GM19025 (cell line): ENCODE data around the gene ECE1.
"Not testable (repeated sequence)": the region's sequence is repeated elsewhere in the genome, so short reads cannot be mapped to it uniquely, and the experiment has no call there.

ENCODE experiments used
- ATAC-seq: cut with Tn5 transposase; IDR thresholded peaks from one replicate; pipeline ENCODE4 v1.9.1; 2021; ENCODE audit warnings: mild to moderate bottlenecking, low read depth, moderate library complexity; ENCODE audit not compliant: unreplicated experiment

The ECE1 gene

DNA sequence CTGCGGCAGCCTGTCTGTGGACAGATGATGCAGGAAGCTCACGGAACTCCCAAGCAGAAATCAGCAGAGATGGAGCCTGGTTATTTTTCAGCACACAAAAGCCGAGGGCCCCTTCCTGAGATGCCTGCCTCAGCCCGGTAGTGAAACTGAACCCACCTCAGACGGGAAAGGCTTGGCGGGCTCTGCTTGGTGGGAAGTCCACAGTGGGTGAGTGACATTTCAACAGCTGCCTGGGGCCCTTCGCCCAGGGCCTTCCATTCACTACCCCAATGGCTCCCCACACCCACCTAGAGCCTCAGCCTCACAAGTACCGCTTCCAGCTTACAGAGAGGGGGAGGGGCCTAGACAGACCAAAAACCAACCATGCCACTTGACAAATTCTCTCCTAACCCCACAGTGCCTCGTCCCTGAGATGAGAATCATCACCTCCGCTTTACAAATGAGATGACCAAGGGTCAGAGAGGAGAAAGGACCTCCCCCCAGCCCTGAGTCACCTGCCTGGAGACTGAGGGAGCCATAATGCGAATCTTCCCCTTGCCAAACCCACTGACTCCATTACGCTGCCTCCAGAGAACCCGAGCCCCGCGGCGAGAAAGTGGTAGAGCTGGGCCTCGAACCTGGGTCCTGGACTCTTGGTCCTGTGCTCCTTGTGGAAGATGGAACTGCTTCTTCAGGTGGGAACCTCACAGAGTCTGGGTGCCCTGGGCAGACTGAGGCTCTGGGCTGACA, 3.4 kb upstream of the ECE1 start:
- peak; percentile 6 for ATAC-seq

DNA sequence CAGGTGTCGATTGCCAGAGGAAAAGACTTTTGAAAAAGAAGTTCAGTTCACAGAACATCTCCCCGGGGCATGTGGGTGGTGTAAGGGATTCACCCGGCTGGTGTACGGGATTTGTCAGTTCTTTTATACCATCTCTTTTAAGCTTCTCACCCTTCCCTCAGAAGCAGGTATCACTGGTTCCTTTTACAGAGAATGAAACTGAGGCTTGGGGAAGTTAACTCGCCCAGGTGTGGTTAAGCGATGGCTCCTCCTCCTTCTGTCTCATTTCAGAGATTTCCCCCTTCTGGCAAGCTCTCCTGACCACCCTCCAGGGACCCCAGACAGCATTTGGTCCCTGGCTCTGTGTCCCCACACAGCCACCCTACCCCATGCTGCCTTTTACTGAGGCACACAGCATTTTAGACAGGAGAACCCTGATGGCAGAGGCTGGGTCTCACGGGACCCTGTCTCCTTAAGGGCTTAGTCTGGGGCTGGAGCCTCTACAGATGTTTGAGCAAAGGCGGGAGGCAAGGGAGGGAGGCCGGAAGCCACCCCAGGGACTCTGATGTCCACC, 2.8 kb upstream of the ECE1 start:
- ATAC-seq: peak; percentile 30

DNA sequence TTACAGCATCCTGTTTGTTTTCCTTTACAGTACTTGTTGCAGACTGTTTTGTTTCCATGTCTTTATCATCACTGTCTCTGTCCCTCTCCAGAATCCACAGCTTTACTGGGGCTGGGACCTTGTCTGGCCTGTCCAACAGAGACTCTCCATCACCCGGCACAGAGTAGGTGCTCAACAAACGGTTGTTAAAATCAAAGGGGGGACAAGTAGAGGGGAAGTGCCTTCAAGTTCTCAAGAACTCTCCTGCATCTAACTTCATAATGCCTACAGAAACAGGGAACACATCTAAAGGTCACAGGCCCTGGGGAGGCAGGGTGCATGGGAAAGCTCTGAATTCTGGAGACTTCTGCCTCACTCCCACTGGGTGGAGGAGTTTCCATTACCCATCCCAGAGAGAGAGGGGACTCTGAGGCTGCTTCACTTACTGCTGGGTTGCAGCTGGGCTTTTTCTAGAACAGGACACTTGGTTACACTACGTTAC, 2.3 kb upstream of the ECE1 start:
- ATAC-seq: no peak

DNA sequence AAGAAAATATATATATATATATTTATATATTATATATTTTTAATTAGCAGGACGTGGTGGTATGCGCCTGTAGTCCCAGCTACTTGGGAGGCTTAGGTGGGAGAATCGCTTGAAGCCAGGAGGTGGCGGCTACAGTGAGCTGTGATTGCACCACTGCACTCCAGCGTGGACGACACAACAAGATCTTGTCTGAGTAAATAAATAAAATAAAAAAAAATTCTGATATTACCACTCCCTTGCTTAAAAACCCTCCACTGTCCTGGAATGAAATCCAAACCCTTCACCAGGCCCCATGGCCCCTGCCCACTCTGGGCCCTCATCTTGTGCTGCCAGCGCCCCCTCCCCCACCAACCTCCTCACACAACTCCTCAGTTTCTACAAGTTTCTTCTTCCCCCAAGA, 1.7 kb upstream of the ECE1 start:
- no peak for ATAC-seq

GRCh38 chr1:21291184-21291583, 921 bp upstream of the ECE1 start:
- ATAC-seq: no peak

GRCh38 chr1:21290546-21290944, 282 bp upstream of the ECE1 start:
- no peak for ATAC-seq

DNA sequence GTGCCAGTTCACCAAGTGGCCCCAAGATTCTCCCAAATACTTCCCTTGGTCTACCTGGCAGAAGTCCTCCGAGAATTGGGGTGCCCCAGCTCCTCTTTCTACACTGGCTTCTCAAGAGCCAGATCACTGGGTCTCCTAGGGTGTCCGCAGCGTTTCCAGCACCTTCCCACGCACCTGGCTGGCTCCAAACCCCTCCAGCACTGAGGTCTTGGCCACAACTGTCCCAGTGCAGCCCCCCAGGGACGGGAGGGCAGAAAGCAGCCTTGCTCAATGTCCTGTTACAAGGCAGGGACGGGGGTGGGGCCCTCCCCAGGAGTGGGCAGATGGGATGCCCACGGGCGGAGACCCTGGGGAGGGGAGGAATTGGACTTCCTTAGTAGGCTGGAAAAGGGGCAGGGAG, 1.1 kb downstream of the ECE1 start:
- no peak for ATAC-seq

DNA sequence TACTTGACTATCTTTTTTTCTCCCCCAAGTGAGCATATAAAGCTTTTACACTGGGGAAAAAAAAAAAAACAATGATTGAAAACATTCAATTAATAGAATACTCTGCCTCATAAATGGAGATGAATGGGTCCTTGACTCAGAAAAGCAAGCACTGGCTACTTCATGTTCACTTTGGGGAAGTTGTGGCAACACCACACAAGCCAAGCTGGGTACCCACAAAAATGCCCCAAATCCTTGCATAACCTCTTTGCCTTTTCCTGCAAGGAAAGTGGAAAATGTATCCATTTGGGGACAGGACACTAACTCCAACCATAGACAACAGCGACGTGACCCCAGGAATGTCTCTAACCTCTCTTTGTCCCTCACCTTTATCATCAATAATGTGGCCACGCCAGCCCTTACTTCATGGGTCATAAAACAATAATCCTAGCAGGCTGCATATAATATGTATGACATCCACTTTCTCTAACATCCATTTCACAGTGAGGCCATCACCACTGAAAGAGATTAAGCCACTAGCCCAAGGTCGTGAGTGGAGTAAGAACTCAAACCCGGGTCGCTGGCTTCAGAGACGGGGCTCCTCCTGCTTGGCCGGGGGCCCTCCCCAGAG, 2.3 kb downstream of the ECE1 start:
- ATAC-seq: no peak

DNA sequence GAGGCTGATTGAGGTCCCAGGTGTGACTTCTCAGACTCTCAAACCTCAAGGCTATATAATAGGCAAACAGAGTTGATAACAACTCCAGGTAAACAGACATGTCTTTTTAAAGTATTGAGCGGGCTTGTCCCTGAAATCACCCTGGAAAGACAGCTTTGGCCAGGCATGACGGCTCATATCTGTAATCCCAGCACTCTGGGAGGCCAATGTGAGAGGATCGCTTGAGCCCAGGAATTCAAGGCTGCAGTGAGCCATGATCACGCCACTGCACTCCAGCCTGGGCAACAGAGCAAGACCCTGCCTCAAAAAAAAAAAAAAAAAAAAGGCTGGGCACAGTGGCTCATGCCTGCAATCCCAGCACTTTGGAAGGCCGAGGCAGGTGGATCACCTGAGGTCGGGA, 4.9 kb downstream of the ECE1 start:
- ATAC-seq: not testable (repeated sequence)

DNA sequence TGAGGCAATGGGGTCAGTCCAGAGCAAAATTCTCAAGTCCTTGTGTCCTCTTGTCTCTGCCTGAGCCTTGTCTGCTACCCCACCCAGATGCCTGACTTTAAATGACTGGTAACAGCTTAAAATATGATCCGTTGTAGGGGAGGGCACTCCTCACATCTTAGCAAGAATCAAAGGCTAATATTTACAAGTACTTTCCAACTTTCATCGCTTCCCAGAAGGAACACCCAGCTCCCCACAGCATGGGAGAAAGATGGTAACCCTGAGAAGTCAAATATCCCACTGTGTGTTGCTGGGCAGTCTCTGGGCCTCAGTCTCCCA, 5.2 kb downstream of the ECE1 start:
- no peak for ATAC-seq

DNA sequence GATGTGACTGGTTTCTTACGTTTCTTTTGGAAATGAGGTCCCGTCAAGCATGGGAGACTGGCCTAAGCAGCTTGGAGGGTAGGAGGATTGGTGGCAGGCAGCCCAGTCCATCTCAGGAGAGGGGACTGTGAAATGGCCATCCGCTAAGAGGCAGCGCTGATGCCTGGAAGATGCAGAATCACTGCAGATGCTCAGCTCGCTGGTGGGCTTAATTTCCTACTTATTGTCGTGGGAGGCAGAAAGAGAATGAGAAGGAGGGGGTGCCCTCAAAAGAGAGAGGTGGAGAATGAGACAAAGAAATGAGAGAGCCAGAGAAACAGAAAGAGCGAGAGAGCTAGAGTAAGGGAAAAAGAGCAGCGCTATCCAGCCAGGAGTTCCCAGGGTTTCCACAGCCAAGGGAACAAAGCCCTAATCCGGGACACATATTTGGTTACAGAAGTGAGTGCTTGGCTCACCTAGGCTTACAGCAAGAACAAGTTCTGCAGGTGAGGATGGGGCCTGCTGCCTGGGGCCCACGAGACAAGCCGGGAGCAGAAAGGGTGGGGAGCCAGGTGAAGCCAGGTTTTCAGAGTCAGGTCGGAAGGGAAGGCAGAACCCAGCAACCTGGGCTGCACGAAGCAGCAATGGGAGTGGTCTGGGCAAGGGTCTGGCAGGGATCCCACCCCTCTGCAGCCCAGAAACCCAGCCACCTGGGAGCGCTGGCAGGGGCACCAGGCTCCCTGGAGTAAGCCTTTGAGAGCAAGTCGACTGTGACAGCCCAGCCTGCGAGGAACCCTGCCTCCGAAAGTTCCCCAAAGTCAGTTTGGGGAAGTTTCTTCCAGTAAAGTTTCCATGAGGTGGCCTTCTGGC, 5.8 kb downstream of the ECE1 start:
- ATAC-seq: no peak

DNA sequence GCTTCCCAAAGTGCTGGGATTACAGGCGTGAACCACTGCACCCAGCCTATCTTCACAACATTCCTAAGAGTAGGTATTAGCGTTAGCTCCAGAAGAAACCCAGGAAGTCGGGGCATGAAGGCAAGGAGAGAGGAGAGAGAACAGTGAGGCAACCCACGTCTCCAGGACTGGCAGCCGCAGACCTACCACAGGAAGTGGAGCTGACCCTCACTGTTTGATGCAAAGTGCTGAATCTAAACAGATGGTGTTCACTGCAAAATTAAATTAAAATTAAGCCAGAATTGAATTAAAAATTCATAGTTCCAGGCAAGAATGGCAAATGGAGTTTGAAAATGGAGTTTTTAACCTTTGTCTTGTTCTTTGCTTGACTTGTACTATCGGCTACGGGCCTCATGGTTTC, 6.7 kb downstream of the ECE1 start:
- no peak for ATAC-seq

GRCh38 chr1:21282020-21282419, 8.2 kb downstream of the ECE1 start:
- ATAC-seq: not testable (repeated sequence)

DNA sequence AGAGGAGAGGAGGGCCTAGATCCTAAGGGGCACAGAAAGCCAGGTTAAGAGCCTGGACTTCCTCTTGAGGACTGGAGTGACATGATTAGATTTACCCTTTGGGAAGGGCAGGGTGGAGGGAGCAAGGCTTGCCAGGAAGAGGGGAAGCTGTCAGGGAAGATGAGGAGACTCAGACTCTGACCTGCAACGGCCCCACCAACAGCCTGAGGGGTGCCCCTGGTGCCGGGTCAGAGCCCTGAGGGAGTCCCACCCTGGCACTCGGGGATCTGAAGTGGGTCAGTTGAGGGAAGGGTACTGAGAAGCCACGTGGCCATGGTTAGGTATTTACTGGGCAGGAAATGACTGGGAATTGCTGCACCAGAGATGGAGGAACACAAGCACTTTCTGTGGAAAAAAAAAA, 9.8 kb downstream of the ECE1 start:
- no peak for ATAC-seq

GRCh38 chr1:21280011-21280471, 10.2 kb downstream of the ECE1 start:
- no peak for ATAC-seq

GRCh38 chr1:21278860-21279845, 11.1 kb downstream of the ECE1 start:
- ATAC-seq: no peak

GRCh38 chr1:21278208-21278859, 11.9 kb downstream of the ECE1 start:
- no peak for ATAC-seq

GRCh38 chr1:21277180-21277579, 13.1 kb downstream of the ECE1 start:
- ATAC-seq: no peak

DNA sequence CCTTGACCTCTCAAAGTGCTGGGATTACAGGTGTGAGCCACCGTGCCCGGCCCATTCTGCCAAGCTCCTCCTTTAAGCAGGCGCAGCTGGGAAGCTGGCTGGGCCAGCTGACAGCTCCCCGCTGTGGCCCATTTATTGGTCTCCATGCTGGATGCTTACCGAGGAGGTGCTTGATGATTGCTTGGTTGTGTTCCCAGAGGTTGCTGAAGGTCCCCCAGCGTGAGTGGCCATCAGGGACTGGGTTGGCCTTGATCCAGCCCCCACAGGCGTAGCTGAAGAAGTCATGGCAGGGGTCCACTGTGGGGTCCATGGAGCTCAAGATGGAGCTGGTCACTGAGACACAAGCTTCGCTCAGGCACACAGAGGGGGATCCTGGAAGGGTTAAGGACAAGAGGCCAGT, 17.7 kb downstream of the ECE1 start:
- no peak for ATAC-seq
